Activated CD4-positive, alpha-beta T cell treated with anti-CD3 and anti-CD28 coated beads for 36 hours (primary cell): Measurements from ENCODE around the gene KIAA0753. TPM values are rescaled to one million over a fixed set of nuclear protein-coding genes. Genes with fewer than 3 reads are reported as not detected.
A peak's percentile ranks its signal among the peaks of the same experiment; 100 is the strongest.
"Not testable (repeated sequence)": the region's sequence is repeated elsewhere in the genome, so short reads cannot be mapped to it uniquely, and the experiment has no call there.

Source experiments
- ATAC-seq: fragments of 200-7000 bp; cut with Tn5 transposase; one replicate; pipeline ENCODE4 v1.10.0; 2021; ENCODE audit warnings: mild to moderate bottlenecking, moderate library complexity
- CTCF ChIA-PET: fragments of 350-600 bp; sonication (Branson Sonifier 250); formaldehyde crosslinking; loops from one replicate; lab custom pipeline; 2021; ENCODE audit warnings: antibody characterized with exemption; lab: Charles Lee
- POLR2A ChIA-PET: fragments of 350-600 bp; sonication (Branson Sonifier 250); formaldehyde crosslinking; loops from one replicate; lab custom pipeline; 2021; ENCODE audit warnings: antibody characterized with exemption, inconsistent platforms; lab: Charles Lee
- DNase-seq: peaks from one replicate; pipeline ENCODE4 v3.0.0-alpha.2; 2020
- H3K27ac Mint-ChIP-seq: one replicate; pipeline ENCODE4 v1.8.0; 2021; ENCODE audit warnings: mixed read lengths
- H3K27me3 Mint-ChIP-seq: one replicate; pipeline ENCODE4 v1.8.0; 2021; ENCODE audit warnings: mixed read lengths
- H3K36me3 Mint-ChIP-seq: one replicate; pipeline ENCODE4 v1.8.0; 2021; ENCODE audit warnings: low read depth, mixed read lengths
- H3K4me1 Mint-ChIP-seq: one replicate; pipeline ENCODE4 v1.8.0; 2021; ENCODE audit warnings: mixed read lengths
- H3K4me3 Mint-ChIP-seq: one replicate; pipeline ENCODE4 v1.8.0; 2021; ENCODE audit warnings: mild to moderate bottlenecking, moderate library complexity, mixed read lengths
- H3K9me3 Mint-ChIP-seq: one replicate; pipeline ENCODE4 v1.8.0; 2021; ENCODE audit warnings: low read depth, mixed read lengths
- intact Hi-C, 2 experiments: fragments of 100-400 bp; cut with DNase I in 1 of 2; cut with micrococcal nuclease in 1 of 2; formaldehyde crosslinking; loops; one replicate each; pipeline versions ENCODE4 v1.14.2 to v1.15.1; 2022 to 2024; cut with DNase I, micrococcal nuclease
- total RNA-seq, 2 experiments: library from RNA; stranded (reverse); gene quantifications; one replicate each; pipeline ENCODE4 v1.2.3, GENCODE V29; 2021

The KIAA0753 gene
- total RNA-seq, 2 experiments from 2014 or later, result 17.1 to 24.9 TPM

- DNase-seq (no peak), ATAC-seq (no peak)
- H3K36me3 Mint-ChIP-seq, result peaks cover 22% of the 10 kb centered on the region
- ChIA-PET POLR2A (no interaction called here), CTCF (interaction anchor here (0.9 to 1.0 kb wide), 2 partner anchors 9 to 104 kb away, joined by 3 read pairs; no protein-coding TSS in a partner anchor)
- intact Hi-C loops, result no loop called here
- peaks cover 13% of the 10 kb centered on the region for H3K4me1 Mint-ChIP-seq
- no peaks in the 10 kb centered on the region for H3K9me3 Mint-ChIP-seq
- H3K27ac Mint-ChIP-seq, result no peak overlapping the region
- no peaks in the 10 kb centered on the region for H3K27me3 Mint-ChIP-seq
- no peak overlapping the region for H3K4me3 Mint-ChIP-seq
Observed at GRCh38 chr17:6577686-6578263, 62.7 kb downstream of the KIAA0753 start.

DNA sequence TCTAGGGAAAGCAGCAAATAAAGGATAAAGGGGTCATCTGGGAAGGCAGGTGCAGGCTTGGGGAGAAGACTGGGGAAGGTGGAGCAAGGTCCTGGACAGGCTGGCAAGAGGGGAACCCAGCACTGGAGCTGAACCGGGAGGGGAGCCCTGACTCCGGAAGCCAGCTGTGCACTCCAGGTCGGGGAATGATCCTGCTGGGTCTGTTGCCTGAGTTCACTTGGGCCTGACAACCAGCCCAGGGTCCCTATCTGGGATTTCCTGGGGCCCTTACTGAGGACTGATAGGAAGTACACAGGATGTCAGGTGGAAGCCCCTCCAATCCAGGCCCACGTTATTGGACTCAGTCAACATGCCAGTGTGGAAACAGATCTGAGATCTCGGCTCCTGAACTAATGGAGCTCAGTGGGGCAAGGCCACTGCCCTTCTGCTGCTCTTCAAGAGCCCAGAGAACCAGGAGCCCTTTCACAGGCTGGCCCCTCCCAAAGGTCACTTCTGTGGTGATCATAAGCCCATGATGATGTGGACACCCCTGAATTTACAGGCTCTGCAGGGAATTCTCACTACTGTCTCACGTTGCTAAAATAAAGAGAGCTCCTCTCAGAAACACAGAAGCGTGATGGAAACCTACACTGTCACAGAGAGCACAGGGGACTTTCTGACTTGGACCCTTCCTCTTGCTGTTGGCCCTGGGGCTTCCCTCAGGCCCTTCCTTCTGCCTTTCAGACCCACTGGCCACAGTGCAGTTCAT, 64.3 kb downstream of the KIAA0753 start:
- H3K4me3 Mint-ChIP-seq, result no peak overlapping the region
- intact Hi-C loops, result no loop called here
- CTCF ChIA-PET, result no interaction called here
- peaks cover 17% of the 10 kb centered on the region for H3K36me3 Mint-ChIP-seq
- peak overlapping the region; percentile 17 for H3K27ac Mint-ChIP-seq
- ATAC-seq (no peak), DNase-seq (no peak)
- no peaks in the 10 kb centered on the region for H3K9me3 Mint-ChIP-seq
- peaks cover 13% of the 10 kb centered on the region for H3K4me1 Mint-ChIP-seq
- POLR2A ChIA-PET, result no interaction called here
- no peaks in the 10 kb centered on the region for H3K27me3 Mint-ChIP-seq

DNA sequence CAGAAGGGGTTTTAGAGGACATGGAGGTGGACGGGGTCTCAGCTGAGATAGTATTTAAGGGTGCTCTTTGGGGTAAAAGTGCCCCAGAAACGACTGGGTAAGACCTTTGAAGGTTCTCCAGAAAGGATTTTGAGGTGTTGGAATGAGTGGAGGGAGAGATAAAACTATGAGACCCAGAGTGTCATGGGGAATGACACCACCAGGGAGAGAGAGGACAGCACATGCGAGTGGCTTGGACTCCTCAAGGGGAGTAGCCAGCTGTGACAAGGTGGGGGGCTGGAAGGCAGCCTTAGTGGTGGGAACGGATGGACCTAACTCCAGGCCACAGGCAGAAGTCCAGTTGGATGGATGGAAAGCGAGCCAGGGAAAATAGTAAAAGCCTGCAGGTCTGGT, 64.9 kb downstream of the KIAA0753 start:
- Mint-ChIP-seq H3K36me3 (peaks cover 17% of the 10 kb centered on the region), H3K9me3 (no peaks in the 10 kb centered on the region), H3K4me1 (peaks cover 13% of the 10 kb centered on the region), H3K27ac (peak overlapping the region; percentile 61), H3K27me3 (no peaks in the 10 kb centered on the region), H3K4me3 (no peak overlapping the region)
- intact Hi-C loops, result no loop called here
- CTCF ChIA-PET, result no interaction called here
- POLR2A ChIA-PET, result no interaction called here
- peak; percentile 52 for ATAC-seq
- no peak for DNase-seq

DNA sequence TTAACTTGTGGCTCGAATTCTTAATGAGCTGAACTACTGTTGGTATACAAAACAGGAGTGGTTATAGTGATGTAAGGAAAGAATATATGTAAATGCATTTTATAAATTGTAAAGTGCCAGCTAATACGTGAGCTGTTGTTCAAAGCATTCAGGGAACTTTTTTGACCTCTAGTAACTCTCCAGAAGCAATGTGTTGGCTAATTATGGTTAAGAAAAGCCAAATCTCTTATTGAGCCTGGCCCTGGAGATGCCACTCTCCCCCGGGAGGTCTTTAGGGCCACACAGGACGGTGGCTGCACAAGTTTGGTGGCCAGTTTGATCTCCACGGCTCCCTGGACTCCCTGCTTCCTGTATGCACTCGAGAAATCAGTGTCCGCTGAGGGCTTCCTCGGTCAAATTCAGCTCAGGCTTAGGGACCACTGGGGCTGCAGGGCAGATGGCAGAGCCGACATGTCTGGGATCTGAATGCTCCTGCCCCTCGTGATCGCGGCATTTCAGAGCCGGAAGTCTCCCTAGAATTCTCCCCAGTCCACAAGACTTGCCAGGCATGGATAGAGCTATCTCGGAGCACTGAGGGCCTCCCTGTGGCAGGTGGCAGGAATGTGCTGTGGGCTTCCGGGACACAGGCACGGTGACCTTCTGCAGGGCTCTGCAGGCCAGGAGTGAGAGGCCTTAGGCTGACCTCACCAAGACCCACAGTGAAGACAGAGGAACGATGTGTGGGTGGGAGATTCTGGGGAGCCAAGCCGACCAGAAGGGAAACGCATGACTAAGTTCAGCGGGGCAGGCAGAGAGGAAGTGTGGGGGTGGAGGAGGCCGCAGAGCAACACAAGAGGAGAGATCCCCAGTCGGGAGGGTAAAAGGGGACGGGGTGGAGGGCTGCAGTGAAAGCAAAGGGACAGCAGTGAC, 65.6 kb downstream of the KIAA0753 start:
- H3K27me3 Mint-ChIP-seq, result no peaks in the 10 kb centered on the region
- peak overlapping the region; percentile 61 for H3K27ac Mint-ChIP-seq
- peak overlapping the region; percentile 2 for H3K4me3 Mint-ChIP-seq
- ATAC-seq, result peak; percentile 91
- ChIA-PET POLR2A (no interaction called here), CTCF (interaction anchor here (1.3 kb wide), 1 partner anchor 103 kb away, joined by 3 read pairs; no protein-coding TSS in a partner anchor)
- peak; percentile 75 for DNase-seq
- intact Hi-C loops, result no loop called here
- peaks cover 17% of the 10 kb centered on the region for H3K36me3 Mint-ChIP-seq
- no peaks in the 10 kb centered on the region for H3K9me3 Mint-ChIP-seq
- H3K4me1 Mint-ChIP-seq, result peaks cover 13% of the 10 kb centered on the region

DNA sequence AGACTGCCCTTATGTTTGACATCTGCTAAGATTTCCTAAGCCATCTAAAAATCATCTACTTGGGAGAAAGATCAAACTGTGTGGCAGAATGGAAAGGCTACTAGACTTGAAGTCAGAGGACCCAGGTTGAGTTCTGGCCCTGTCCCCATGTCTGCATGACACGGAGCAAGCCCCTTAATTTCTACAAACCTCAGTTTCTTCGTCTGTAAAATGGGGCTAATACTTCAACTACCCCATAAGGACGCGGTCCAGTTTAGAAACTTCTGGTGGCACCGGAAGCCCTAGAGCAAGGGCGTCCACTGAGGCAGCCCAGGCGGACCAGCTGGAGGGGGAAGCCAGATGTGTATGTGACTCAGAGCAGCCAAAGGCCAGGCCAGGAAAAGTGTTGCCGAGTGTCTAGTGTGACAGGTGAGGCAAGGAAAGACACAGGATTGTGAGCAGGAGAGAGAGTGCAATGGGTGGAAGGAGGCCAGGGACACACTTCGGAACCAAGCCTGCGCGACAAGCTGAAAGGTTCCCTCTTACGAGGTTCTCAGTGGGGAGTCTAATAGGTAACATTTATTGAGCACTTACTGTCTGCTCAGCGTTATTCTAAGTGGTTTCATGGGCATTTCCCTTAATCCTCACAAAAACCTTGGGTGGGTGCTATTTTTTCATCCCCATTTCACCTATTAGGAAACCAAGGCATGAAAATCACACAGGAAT, 66.4 kb downstream of the KIAA0753 start:
- Mint-ChIP-seq H3K36me3 (peaks cover 17% of the 10 kb centered on the region), H3K4me1 (peaks cover 13% of the 10 kb centered on the region), H3K4me3 (no peak overlapping the region), H3K9me3 (no peaks in the 10 kb centered on the region), H3K27me3 (no peaks in the 10 kb centered on the region), H3K27ac (no peak overlapping the region)
- ATAC-seq (no peak), DNase-seq (no peak)
- intact Hi-C loops, result no loop called here
- ChIA-PET CTCF (interaction anchor here (1.3 kb wide), 1 partner anchor 102 kb away, joined by 3 read pairs; no protein-coding TSS in a partner anchor), POLR2A (no interaction called here)

DNA sequence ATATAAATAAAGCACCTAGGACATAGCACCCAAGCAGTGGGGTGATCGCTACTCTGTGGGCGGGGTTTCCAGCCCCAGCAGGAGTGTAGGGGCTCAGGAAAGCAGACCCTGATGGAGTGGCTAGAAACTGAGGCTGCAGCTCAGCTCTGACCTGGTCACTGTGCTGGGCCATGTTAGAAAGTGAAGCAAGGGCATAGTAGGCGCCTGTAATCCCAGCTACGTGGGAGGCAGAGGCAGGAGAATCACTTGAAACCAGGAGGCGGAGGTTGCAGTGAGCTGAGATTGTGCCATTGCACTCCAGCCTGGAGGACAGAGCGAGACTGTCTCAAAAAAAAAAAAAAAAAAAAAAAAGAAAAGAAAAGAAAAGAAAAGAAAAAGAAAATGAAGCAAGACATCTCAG, 67.0 kb downstream of the KIAA0753 start:
- intact Hi-C loops, H3K9me3 Mint-ChIP-seq, ATAC-seq, DNase-seq, H3K4me3 Mint-ChIP-seq, POLR2A ChIA-PET, H3K27me3 Mint-ChIP-seq, H3K27ac Mint-ChIP-seq: not testable (repeated sequence)
- Mint-ChIP-seq H3K4me1 (peaks cover 13% of the 10 kb centered on the region), H3K36me3 (peaks cover 17% of the 10 kb centered on the region)
- CTCF ChIA-PET, result interaction anchor here (1.3 kb wide), 1 partner anchor 101 kb away, joined by 3 read pairs; no protein-coding TSS in a partner anchor

GRCh38 chr17:6572972-6573370, 67.5 kb downstream of the KIAA0753 start:
- peaks cover 15% of the 10 kb centered on the region for H3K36me3 Mint-ChIP-seq
- CTCF ChIA-PET, result no interaction called here
- DNase-seq, result no peak

DNA sequence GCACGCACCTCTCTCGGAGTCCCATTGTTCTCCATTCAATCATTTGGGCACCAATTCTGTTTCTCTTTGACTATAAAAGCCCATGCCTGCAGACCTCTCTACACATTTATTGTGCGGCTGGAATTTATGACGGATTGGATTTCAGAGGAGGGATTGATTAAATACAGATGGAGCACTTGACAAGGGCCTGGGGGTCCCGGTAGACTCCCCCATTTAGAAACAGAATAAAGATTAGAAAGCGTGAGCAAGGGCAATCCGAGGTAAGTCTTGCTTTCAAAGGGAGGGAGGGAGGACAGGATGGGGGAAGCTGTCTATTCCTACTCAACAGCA, 69.1 kb downstream of the KIAA0753 start:
- CTCF ChIA-PET, result no interaction called here
- no peaks in the 10 kb centered on the region for H3K9me3 Mint-ChIP-seq
- H3K27me3 Mint-ChIP-seq, result no peaks in the 10 kb centered on the region
- H3K27ac Mint-ChIP-seq, result no peak overlapping the region
- DNase-seq (no peak), ATAC-seq (no peak)
- peaks cover 13% of the 10 kb centered on the region for H3K4me1 Mint-ChIP-seq
- intact Hi-C loops, result no loop called here
- no peak overlapping the region for H3K4me3 Mint-ChIP-seq
- POLR2A ChIA-PET, result no interaction called here
- H3K36me3 Mint-ChIP-seq, result peaks cover 7% of the 10 kb centered on the region

More at GRCh38 chr17:6572972-6573370, 67.5 kb downstream of the KIAA0753 start:
- Mint-ChIP-seq H3K9me3 (no peaks in the 10 kb centered on the region), H3K4me1 (peaks cover 13% of the 10 kb centered on the region), H3K27me3 (no peaks in the 10 kb centered on the region), H3K4me3 (no peak overlapping the region), H3K27ac (no peak overlapping the region)
- ATAC-seq, result no peak
- intact Hi-C loops, result no loop called here
- POLR2A ChIA-PET, result no interaction called here

DNA sequence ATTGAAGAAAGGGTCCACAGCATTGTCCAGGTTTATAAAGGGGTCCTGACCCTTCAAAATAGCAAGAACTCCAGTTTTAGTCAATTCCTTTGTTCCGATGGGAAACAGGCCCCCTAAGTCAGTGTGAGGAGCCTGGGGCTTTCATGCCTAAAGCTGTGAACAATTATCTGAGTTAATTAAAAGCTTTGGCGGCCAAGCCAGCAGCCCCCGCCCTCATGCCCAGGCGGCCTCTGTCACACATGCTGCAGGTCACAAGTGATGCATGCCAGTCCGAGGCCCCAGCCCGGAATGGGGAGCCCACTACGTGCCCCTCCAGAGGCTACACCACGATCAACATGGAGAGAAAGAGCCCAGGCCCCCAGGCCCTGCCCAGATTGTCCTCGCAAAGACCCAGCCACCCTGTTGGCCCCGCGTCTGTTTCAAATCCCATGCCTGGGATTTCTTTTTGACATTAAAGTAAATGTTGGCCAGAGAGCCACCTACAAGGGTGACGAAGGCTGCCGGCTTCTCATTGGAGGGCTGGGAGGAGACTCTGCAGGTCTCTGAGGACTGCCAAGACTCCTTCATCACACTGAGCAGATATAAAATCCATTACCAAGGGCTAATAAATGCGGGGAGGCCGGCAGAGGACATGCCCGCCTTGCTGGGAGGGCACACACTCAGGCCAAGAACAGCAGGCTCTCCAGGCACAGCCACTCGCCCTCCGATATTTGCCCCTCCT, 69.6 kb downstream of the KIAA0753 start:
- CTCF ChIA-PET, result no interaction called here
- DNase-seq, result no peak
- Mint-ChIP-seq H3K27ac (no peak overlapping the region), H3K4me1 (peaks cover 12% of the 10 kb centered on the region), H3K4me3 (no peak overlapping the region), H3K9me3 (no peaks in the 10 kb centered on the region), H3K36me3 (peaks cover 7% of the 10 kb centered on the region), H3K27me3 (peaks cover under 1% of the 10 kb centered on the region)
- no peak for ATAC-seq
- POLR2A ChIA-PET, result no interaction called here
- intact Hi-C loops, result no loop called here

DNA sequence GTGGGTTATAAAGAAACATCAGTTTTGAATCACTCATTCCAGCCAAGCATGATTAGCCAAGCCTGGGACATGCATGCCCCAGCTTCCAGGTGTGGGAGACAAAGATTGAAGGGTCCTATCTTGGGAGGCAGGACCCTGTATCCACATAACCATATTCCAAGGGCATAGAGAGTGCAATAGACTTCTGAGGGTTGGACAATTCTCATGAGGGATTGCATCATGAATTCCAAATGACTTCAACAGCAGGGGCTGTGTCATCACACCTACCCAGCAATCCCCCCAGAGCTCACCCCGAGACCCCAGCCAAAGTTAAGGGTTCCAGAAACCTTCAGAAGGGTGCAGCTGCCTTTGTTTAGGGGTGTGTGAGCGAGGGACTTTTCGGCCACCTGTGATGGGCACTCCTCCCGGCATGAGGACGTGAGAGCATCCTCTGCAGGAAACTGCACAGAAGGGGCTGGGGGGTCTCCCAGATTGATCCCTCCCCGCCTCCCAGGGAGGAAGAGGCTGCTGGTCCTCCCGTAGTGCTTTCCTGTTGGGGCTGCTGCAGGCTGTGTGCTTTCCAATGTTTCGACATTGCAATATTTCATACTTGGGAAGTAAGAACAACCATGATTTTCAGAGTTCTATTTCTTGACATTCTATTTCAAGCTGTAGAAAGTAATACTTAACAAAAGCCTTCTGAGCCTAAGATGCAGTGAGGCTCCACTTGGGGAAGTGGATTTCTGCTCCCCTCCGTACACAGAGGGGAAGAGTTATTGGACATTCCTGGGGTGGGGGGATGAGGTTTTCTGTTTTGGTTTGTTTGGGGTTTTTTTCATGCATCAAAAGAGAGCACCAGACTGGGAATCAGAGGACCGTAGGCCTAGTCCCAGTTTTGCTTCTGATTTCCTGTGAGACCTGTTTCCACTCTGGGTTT, 70.9 kb downstream of the KIAA0753 start:
- Mint-ChIP-seq H3K4me3 (no peak overlapping the region), H3K27ac (no peak overlapping the region), H3K36me3 (no peaks in the 10 kb centered on the region), H3K27me3 (peaks cover 2% of the 10 kb centered on the region), H3K4me1 (no peaks in the 10 kb centered on the region), H3K9me3 (no peaks in the 10 kb centered on the region)
- intact Hi-C loops, result no loop called here
- no peak for ATAC-seq
- DNase-seq, result no peak
- ChIA-PET POLR2A (no interaction called here), CTCF (no interaction called here)
